NOMO-1 treated with DMSO at 0.1 percent for 48 hours (cell line): ENCODE results near the gene CHST12.

ENCODE experiments used
- DNase-seq: peaks from one replicate; lab custom pipeline; 2025; ENCODE audit not compliant: unreplicated experiment; lab: John Stamatoyannopoulos, UW

CHST12 gene

DNA sequence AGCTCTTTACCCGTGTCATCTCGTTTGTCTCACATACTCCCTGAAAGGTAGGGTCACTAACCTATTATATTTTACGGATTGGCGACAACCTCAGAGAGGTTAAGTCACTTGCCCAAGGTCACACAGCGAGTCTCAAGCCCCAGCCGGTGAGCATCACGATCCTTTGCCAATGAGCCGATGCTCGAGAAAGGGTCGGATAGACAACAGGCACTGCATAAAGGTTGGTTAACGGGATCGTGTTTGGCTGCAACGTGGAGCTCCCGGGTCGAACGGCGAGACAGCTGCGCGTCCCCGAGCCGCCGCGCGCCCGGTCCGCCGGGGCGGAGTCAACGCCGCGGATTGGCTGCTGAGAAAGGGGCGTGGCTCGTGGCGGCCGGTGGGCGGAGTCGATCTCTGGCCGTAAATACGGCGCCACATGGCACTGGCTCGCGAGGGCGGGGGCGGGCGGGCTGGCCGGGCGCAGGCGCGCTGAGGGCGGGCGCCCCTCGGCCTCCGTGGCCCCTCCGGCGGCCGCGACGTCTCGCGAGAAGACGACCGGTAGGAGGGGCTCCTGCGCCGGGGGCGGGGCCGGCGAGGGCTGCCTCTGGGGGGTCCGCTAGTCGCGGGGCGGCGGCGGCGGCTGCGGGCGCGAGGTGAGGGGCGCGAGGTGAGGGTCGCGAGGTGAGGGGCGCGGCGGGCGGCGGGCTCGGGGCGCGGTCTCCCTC lies at the start of gene CHST12:
Gene CHST12 (plus strand): TSS at position 598 of the 704 bp plus-strand sequence. CDS start 29,029 bp downstream, outside the sequence.
- peak; percentile 95 for DNase-seq

DNA sequence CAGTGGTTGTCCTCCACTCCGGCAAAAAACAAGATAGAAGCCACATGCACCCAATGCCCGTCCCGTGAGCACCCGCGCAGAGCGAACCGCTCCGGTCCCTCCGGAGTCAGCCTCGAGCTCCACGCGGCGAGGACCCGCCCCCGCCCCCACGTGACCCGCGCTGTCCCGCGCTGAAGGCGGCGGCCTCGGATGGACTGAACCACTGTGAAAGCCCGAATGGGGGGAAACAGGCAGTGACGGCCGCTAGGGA lies 49.5 kb upstream of the CHST12 start:
- DNase-seq = peak; percentile 85

DNA sequence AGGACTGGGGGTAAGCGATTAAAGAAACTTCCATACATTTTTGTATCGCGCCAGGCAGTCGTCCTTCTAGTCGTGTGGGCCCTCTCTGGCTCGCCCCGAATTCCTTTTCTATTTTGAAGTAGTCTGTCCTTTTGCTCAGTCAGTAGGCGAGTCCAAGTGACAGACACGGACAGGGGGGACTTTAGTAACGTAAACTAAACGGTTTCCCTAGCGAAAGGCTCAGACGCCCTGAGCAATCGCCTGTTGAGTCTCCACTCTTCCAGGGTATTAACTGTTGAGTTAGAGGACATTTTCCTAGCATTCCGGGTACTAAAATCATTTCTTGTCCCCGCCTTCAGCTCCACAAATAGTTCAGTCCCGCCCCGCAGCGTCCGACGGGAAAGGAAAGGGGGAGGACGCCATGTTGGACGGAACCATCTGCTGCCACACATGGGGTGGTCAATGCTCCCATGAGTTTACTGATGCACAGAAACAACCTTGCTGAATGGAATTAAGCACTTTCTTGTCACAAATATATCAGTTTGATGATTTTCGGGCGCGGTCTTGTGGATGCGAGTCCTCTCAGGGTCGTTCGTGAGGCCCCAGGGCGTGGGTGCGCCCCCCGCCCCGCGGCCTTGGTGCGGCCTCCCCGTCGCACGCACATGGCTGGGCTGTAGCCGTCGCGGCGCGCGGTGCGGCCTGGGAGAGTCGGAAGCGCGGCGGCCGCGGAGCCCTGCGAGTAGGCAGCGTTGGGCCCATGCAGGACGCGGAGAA lies 49.0 kb upstream of the CHST12 start, which contains the start of gene EIF3B:
Gene EIF3B (plus strand): TSS at position 642 of the 753 bp plus-strand sequence. CDS start 95 bp downstream, at position 737.
- peak; percentile 88 for DNase-seq

DNA sequence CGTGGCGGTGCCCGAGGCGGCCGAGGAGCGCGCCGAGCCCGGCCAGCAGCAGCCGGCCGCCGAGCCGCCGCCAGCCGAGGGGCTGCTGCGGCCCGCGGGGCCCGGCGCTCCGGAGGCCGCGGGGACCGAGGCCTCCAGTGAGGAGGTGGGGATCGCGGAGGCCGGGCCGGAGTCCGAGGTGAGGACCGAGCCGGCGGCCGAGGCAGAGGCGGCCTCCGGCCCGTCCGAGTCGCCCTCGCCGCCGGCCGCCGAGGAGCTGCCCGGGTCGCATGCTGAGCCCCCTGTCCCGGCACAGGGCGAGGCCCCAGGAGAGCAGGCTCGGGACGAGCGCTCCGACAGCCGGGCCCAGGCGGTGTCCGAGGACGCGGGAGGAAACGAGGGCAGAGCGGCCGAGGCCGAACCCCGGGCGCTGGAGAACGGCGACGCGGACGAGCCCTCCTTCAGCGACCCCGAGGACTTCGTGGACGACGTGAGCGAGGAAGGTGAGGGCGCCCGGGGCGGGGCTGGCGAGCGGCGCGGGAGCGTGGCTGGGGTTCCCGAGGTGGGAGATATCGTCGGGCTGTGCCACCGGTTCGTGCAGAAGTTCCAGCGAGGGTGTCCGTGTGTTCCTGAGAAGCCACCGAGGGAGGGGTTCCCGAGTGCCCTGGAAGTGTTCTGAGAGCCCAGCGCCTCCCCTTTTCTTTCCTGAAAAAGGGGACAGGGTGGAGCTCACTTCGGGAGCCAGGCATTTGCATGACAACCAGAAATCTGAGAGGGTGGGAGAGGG lies 48.3 kb upstream of the CHST12 start:
- no peak for DNase-seq

DNA sequence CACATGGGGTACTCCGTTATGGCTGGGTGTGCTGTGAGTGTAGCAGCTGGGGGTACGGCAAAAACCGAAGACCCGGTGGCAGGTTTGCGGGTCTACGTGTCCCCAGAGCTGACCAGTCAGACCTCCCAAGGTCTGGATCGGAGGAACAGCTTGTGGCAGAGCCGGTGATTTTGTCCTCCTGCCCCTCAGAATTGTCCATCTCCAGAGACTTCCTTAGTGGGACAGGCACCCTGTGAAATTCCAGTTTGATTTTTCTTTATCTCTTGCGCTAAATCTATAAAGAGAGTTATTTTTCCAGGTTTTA lies 47.8 kb upstream of the CHST12 start:
- DNase-seq = no peak

DNA sequence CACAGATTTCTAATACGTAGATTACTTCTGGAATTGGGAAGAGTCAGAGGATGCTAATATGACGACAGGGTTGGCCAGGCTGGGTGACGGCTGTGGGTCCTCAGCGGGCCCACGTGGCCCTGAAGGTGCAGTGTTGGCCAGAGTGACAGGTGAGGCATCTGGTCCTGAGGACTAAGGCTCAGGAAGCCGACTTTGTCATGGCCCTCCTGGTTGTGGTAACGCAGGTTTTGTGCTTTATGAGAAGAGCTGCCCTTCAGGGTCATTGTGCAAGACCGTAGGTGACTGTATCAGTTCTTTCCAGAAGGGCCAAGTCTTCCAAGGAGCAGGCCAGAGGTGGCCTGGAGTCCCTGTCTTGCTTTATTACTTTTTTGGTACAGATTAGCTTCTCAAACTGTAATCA lies 46.2 kb upstream of the CHST12 start:
- DNase-seq = no peak

DNA sequence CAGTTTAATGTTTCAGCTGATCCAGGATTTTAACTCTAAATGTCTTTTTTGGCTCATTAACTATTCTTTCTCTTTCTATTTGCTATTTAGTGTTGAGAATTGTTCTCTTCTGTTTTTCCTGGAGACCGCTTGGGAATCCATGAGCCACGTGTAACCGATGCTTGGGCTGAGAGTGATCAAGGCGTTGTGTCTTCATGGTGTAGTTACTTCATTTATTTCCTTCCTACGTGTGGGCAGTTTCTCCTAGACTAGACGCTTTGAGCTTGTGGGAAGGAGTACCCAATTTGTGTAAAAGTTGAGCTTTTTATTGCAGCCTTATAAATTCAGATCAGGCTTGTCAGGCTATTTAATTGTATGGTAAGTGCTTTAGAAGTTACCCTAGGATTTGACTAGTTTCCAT lies 45.8 kb upstream of the CHST12 start:
- DNase-seq = no peak

DNA sequence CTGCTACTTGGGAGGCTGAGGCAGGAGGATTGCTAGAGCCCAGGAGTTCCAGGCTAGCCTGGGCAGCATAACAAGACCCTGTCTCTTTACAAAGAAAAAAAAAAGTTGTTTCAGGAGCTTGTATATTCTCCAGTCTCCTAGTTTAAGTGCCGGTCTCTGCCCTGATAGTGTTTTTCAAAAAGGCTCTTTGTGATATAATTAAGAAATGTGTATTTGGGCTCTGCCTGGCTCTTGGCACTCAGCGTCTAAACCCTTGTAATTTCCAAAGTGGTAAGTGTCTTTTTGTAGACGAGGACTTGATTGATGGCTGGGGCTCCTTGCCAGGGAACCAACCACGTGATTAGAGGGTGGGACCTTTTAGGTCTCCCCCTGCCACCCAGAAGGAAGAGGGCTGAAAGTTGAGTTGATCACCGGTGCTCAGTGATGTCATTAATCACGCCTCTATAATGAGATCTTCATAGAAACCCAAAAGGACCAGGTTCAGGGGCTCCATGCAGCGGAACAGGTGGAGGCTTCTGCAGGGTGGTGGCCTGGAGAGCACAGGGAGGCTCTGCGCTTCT lies 44.4 kb upstream of the CHST12 start:
- no peak for DNase-seq

DNA sequence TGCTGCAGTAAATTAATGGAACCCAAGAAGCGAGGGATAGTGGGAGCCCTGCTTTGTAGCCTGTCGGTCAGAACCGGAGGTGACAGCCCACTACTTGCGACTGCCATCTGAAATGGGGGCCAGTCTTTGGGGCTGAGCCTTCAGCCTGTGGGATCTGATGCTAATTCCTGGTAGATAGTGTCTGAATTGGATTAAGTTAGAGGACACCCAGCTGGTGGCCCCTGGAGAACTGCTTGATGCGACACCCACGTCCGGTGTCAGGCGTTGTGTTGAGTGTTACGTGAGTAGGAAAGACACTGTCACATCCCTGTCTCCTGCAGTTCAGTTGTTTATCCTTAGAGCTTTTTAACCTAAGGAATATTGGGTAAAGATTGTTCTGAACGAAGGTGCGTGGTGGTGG lies 43.8 kb upstream of the CHST12 start:
- no peak for DNase-seq

DNA sequence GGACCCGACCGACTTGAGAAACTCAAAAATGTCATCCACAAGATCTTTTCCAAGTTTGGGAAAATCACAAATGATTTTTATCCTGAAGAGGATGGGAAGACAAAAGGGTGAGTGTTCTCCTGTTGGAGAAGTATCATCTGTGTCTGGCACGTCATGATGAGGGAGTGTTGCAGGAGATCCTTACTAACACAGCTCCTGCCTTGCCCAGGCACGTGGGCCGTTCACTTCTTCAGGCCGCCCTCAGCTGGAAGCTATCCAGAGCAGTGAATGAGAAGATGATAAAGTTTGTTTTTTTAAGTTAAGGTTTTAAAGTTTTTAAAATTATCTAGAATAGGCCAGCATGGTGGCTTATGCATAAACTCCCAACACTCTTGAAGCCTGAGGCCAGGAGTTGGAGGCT lies 42.6 kb upstream of the CHST12 start:
- DNase-seq = no peak

DNA sequence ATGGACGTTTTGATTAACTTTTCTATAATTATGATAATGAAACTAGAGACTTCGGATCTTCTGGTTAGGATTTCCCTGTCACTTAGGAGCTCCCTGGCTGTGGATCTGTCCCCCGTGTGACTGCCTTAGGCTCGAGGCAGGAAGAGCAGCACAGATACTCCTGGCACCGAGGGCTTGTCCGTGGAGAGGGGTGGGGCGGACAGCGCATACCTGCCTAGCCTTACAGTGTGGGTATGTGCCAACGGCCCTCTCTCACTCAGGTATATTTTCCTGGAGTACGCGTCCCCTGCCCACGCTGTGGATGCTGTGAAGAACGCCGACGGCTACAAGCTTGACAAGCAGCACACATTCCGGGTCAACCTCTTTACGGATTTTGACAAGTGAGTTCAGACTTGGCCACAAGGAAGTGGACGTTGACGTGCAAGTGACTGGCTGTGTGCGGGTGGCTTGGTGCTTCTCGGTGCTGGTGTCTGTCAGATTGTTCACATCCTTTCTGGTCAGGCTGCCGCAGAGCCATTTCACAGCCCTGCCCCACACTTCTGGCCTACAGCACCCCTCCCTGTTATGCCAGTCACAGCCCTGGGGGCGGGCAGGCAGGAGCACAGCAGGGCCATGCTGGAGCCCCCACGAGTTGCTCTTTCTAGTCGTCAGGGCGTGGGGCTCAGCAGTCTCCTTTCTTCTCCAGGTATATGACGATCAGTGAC lies 40.9 kb upstream of the CHST12 start:
- DNase-seq = no peak

DNA sequence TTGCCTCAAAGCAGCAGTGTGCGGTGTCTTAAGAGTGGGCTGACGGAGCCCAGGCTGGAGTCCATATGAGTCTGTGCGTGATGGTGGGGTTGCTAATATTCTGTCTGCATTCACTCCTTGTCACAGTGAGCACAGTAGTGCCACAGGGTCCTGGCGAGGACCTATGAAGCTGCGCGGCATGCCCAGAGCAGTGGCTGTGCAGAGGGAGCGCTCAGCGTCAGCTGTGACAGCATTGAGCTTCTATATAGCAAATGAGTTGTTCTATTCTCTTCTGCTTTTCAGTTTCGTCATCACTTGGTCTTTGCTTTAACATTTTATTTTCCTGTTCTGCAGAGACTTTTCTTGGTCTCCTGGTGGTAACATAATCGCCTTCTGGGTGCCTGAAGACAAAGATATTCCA lies 34.3 kb upstream of the CHST12 start:
- DNase-seq = no peak

DNA sequence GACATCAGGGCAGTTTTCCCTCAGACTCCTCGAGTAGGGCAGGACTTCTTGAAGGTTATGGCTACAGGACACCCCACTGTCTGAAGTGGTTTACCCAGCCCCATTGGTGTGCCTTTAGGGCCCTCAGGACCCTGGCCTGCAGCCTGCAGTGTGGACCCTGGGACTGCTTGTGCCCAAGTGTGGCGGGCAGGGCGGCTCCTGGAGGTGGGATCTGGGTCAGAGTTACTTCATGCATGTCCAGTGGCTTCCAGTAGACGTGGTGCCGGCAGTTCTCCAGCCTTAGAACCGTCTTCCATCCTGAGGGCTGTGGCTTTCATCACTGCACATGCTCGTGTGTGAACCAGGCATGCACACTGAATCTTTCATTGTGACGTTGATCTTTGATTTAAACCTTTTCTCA lies 32.1 kb upstream of the CHST12 start:
- DNase-seq = no peak

DNA sequence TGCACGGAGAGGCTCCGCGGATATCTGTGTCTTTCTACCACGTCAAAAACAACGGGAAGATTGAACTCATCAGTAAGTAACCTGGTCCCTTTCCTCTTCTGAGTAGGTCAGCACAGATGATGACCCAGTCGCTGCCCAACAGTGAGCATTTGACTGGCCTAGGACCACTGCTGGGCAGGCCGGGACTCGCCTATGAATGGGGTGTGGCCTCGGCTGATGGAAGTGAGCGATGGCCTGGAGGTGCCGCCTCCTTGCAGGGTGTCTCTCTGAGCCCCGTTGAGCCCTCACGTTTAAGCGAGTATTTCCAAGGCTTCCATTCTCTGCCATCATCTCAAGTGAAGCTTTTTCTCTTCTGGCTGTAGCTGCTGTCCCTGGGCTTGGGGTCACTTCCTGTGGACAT lies 30.7 kb upstream of the CHST12 start:
- DNase-seq = no peak

DNA sequence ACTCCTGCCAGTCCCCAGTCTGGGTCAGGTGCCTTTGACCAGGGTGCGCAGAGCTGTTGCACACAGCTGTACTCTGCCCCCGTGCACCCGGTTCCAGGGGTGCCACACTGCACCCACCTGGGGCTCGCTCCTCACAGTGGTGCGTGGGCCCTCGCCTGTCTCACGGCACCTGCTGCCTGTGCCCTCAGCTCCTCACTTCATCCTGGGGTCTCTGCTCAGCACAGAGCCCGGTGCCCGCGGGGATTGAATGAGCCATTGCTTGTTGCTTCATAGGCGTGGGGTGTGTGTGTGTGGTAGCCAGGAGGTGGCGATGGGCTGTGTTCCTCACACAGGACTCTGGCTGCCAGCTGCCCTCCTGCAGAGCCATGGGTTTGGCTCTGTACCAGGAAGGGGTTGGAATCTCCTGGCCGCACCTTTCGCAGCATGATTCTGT lies 30.3 kb upstream of the CHST12 start:
- no peak for DNase-seq

DNA sequence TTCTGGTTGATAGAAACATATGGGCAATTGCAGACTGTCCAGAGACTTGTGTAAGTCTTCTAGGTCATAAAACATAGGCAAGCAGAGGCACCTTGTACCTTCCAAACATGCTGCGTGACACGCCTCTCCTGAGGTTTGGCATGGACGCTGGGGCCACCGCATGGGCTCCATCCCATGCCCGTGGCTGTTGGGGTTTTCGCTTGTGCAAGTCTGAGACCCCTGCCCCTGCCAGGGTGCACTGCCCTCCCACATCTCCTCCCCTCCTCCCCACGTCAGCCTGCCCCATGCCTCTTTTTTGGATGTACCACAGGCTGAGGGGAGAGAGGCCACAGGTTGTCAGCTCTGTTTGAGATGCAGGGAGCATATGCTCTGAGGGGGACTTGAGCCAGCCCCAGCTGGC lies 29.8 kb upstream of the CHST12 start:
- no peak for DNase-seq

DNA sequence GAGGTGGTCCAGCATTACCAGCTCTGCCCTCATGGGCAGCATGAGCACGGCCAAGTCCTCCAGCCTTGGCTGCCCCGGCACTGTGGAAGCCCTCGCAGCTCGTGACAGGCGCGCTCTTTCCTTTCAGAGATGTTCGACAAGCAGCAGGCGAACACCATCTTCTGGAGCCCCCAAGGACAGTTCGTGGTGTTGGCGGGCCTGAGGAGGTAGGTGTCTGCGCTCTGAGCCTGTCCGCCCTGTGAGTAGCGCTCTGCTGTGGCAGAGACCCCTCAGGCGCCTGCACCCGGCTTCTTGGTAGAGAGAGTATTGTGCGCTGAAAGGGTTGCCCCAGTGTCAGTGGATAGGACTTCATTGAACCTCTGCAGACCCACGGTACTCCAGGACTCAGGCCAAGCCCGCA lies 29.0 kb upstream of the CHST12 start:
- no peak for DNase-seq

DNA sequence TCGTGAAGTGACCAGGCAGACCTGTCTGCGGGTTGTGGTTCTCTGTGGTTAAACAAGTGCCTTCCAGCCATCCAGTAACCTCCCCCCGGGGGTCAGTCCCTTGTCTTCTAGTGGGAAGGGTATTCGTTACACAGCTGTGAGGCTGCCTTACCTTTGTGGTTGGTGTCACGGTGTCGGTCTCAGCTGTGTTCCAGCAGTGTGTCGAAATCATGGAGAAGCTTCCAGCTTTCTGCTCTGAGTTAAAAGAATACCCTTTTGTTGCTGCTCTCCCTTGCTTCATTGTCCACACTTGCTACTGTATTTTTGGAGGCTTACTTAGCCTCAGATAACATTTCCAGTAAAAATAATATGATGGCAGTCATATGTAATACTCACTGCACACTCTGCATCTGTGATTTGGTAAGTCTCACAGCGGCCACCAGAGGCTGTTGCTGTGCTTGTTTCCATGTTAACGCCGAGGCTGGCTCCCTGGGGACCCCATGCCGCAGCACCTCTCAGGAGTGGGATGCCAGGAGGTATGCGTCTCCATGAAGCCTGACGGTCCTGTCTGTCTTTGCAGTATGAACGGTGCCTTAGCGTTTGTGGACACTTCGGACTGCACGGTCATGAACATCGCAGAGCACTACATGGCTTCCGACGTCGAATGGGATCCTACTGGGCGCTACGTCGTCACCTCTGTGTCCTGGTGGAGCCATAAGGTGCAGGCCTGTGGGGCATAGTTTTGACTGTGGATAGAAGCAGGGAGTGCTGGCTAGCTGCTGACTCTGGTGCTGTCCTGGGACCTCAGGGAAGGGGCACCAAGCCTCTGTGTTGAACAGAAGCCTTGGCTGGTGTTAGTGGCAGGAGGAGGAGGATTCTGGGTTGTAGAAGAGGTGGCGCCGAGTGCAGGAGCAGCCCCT lies 28.3 kb upstream of the CHST12 start:
- no peak for DNase-seq

DNA sequence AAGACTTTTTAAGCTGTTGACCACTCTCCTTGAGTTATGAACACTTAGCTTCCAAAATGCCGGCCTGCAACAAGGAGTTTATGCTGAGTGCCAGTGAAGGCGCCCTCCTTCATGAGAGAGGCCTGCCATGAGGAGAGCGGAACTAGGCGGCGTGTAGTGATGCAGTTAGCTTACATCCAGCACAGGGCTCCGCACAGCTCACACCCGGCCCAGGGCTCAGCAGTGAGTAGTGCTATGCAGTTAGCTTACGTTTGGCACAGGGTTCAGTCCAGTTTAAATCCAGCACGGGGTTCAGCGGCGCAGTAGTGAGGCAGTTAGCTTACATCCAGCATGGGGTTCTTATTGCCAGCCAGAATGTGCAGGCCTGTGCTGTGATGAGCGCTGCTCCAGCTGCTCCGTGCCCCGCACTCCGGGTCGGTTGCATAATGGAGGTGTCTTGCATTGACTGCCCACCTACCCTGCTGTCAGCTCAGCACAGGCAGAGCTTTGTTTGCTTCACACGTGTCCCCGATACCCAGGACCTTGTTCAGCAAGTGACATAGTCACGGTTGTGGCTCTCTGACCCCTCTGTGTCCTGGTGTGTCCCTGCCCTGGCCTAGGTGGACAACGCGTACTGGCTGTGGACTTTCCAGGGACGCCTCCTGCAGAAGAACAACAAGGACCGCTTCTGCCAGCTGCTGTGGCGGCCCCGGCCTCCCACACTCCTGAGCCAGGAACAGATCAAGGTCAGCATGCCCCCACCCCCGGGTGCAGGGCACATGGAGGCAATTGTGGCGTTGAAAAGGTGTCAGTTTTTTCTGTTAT lies 26.9 kb upstream of the CHST12 start:
- no peak for DNase-seq
